ENCODE results near the gene ZNF143. TPM values are rescaled to one million over a fixed set of nuclear protein-coding genes. Genes with fewer than 3 reads are reported as not detected.

ZNF143 gene
- total RNA-seq, 1 experiment from 2014 or later: 29.5 TPM

DNA sequence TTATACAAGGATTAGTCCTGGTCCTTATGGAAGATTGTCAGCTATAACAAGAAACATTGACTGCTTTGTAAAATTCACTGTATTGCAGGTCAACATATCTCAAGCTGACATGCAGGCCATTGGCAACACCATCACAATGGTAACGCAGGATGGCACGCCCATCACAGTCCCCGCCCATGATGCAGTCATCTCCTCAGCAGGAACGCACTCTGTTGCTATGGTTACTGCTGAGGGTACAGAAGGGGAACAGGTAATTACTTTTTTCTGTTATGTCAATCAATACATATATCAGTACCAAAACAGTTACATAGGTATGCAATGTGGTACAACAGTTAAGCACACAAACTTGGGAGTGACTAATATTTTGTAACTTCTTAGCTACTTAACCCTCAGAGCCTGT lies 55.3 kb downstream of the ZNF143 start:
- no peak for DNase-seq (ENCODE audit: low spot score)
- TF ChIP-seq EZH2 (IDR thresholded peaks at IDR 0.05; ENCODE audit: borderline replicate concordance, low read depth, low read length, poor library complexity, severe bottlenecking): no peak
- no peak for TF ChIP-seq CTCF (conservative IDR thresholded peaks at IDR 0.05; ENCODE audit: low read depth, low read length)
- CTCF ChIA-PET: interaction anchor here (1.0 kb wide), 1 partner anchor 10 kb away, joined by 3 read pairs; no protein-coding TSS in a partner anchor
- H3K9me3 ChIP-seq (ENCODE audit: low read depth, low read length, poor library complexity, severe bottlenecking): no peaks in the 10 kb centered on the region
- intact Hi-C loops (cut with micrococcal nuclease; ENCODE audit: unreplicated experiment): no loop called here
- no TSS peak for BruUV-seq (replicated peaks)
- peaks cover 20% of the 10 kb centered on the region for H3K36me3 ChIP-seq (ENCODE audit: insufficient read depth, low read length, poor library complexity, severe bottlenecking)
- H3K27ac ChIP-seq (ENCODE audit: low read depth, low read length, poor library complexity, severe bottlenecking): no peak overlapping the region
- POLR2A ChIA-PET (ENCODE audit: low non-redundant PET): no interaction called here
- H3K27me3 ChIP-seq (replicated peaks; ENCODE audit: insufficient read depth, low read depth, low read length, poor library complexity): no peaks in the 10 kb centered on the region
- H3K4me3 ChIP-seq (ENCODE audit: low read depth, low read length, poor library complexity, severe bottlenecking): no peak overlapping the region
- no peaks in the 10 kb centered on the region for H3K4me1 ChIP-seq (ENCODE audit: insufficient read depth, low read length, poor library complexity, severe bottlenecking)

DNA sequence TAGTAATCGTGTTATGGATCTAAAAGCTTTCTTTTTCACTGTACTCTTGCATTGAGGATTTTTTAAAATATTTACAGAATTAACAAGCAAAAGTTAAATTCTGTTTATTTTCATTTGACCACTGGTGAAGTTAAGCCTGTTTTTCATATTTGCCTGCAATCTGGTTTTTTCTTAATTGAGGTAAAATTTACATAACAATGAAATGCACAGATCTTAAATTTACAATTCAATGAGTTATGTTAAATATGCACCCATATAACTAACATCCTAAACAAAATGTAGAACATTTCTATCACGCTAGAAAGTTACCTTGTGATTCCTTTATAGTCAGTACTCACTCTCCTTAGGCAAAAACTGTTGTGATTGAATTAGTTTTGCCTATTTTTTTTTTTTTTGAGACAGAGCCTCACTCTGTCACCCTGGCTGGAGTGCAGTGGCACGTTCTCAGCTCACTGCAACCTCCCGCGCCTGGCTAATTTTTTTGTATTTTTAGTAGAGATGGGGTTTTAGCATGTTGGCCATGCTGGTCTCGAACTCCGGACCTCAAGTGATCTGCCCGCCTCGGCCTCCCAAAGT lies 58.1 kb downstream of the ZNF143 start:
- Histone ChIP-seq H3K27me3 (replicated peaks; ENCODE audit: insufficient read depth, low read depth, low read length, poor library complexity) (no peaks in the 10 kb centered on the region), H3K27ac (ENCODE audit: low read depth, low read length, poor library complexity, severe bottlenecking) (no peak overlapping the region), H3K36me3 (ENCODE audit: insufficient read depth, low read length, poor library complexity, severe bottlenecking) (peaks cover 12% of the 10 kb centered on the region), H3K4me1 (ENCODE audit: insufficient read depth, low read length, poor library complexity, severe bottlenecking) (no peaks in the 10 kb centered on the region), H3K4me3 (ENCODE audit: low read depth, low read length, poor library complexity, severe bottlenecking) (no peak overlapping the region), H3K9me3 (ENCODE audit: low read depth, low read length, poor library complexity, severe bottlenecking) (no peaks in the 10 kb centered on the region)
- DNase-seq (ENCODE audit: low spot score): no peak
- CTCF ChIA-PET: no interaction called here
- TF ChIP-seq EZH2 (IDR thresholded peaks at IDR 0.05; ENCODE audit: borderline replicate concordance, low read depth, low read length, poor library complexity, severe bottlenecking) (no peak), CTCF (conservative IDR thresholded peaks at IDR 0.05; ENCODE audit: low read depth, low read length) (no peak)
- intact Hi-C loops (cut with micrococcal nuclease; ENCODE audit: unreplicated experiment): no loop called here
- no TSS peak for BruUV-seq (replicated peaks)
- POLR2A ChIA-PET (ENCODE audit: low non-redundant PET): no interaction called here

- no TSS peak for BruUV-seq (replicated peaks)
- Histone ChIP-seq H3K36me3 (ENCODE audit: insufficient read depth, low read length, poor library complexity, severe bottlenecking) (no peaks in the 10 kb centered on the region), H3K27ac (ENCODE audit: low read depth, low read length, poor library complexity, severe bottlenecking) (no peak overlapping the region), H3K27me3 (replicated peaks; ENCODE audit: insufficient read depth, low read depth, low read length, poor library complexity) (no peaks in the 10 kb centered on the region), H3K9me3 (ENCODE audit: low read depth, low read length, poor library complexity, severe bottlenecking) (no peaks in the 10 kb centered on the region), H3K4me3 (ENCODE audit: low read depth, low read length, poor library complexity, severe bottlenecking) (no peak overlapping the region), H3K4me1 (ENCODE audit: insufficient read depth, low read length, poor library complexity, severe bottlenecking) (peaks cover 20% of the 10 kb centered on the region)
- intact Hi-C loops (cut with micrococcal nuclease; ENCODE audit: unreplicated experiment): no loop called here
- POLR2A ChIA-PET (ENCODE audit: low non-redundant PET): interaction anchor here (0.5 kb wide), 1 partner anchor 187 kb away, joined by 5 read pairs; no protein-coding TSS in a partner anchor
- DNase-seq (ENCODE audit: low spot score): no peak
- CTCF ChIA-PET: interaction anchor here (0.7 to 2.0 kb wide), 2 partner anchors 11 to 17 kb away, joined by 4 to 12 read pairs; no protein-coding TSS in a partner anchor
- TF ChIP-seq EZH2 (IDR thresholded peaks at IDR 0.05; ENCODE audit: borderline replicate concordance, low read depth, low read length, poor library complexity, severe bottlenecking) (no peak), CTCF (conservative IDR thresholded peaks at IDR 0.05; ENCODE audit: low read depth, low read length) (no peak)
Measured at GRCh38 chr11:9524001-9524400, 63.2 kb downstream of the ZNF143 start.

Measured in A673 (cell line).